ENCODE measurements around the gene ZNF71. TPM values are rescaled to one million over a fixed set of nuclear protein-coding genes. Genes with fewer than 3 reads are reported as not detected.

Gene ZNF71
- total RNA-seq, 1 experiment from 2014 or later = 8.8 TPM

Other genes with a start within 250 kb of the ZNF71 start
- 1.4 and 1.8 TPM in 2 replicates for gene ZNF582, start 201.8 kb upstream of the ZNF71 start, total RNA-seq (2014; rRNA removed; shearing (Covaris generic))
- gene ZNF583, start 191.0 kb upstream of the ZNF71 start, total RNA-seq (2014; rRNA removed; shearing (Covaris generic)) = 6.1 and 7.9 TPM in 2 replicates
- 4.5 and 9.9 TPM in 2 replicates for gene ZNF667, start 118.0 kb upstream of the ZNF71 start, total RNA-seq (2014; rRNA removed; shearing (Covaris generic))
- gene ZNF471, start 87.4 kb upstream of the ZNF71 start, total RNA-seq (2014; rRNA removed; shearing (Covaris generic)) = 1.5 and 1.6 TPM in 2 replicates
- 4.2 and 5.6 TPM in 2 replicates for gene ZFP28, start 56.4 kb upstream of the ZNF71 start, total RNA-seq (2014; rRNA removed; shearing (Covaris generic))
- gene ZNF470, start 27.8 kb upstream of the ZNF71 start, total RNA-seq (2014; rRNA removed; shearing (Covaris generic)) = 1.5 and 2.5 TPM in 2 replicates
- gene SMIM17, start 47.9 kb downstream of the ZNF71 start, total RNA-seq (2014; rRNA removed; shearing (Covaris generic)) = 0.15 TPM in 1 of 2 replicates, not detected in the other
- 0.49 and 0.71 TPM in 2 replicates for gene ZNF835, start 76.5 kb downstream of the ZNF71 start, total RNA-seq (2014; rRNA removed; shearing (Covaris generic))
- gene PEG3, start 245.4 kb downstream of the ZNF71 start, total RNA-seq (2014; rRNA removed; shearing (Covaris generic)) = 1.5 and 1.9 TPM in 2 replicates
- gene ZIM2, start 245.4 kb downstream of the ZNF71 start, total RNA-seq (2014; rRNA removed; shearing (Covaris generic)) = not detected in 2 replicates

All from M059J (cell line).